K562 (cell line): ENCODE measurements around the gene KAZN. TPM values are rescaled to one million over a fixed set of nuclear protein-coding genes. Genes with fewer than 3 reads are reported as not detected.

ENCODE experiments used
- HIVEP1 ChIP-seq: fragments of 250-450 bp; sonication (Bioruptor Pico); IDR thresholded peaks from 2 replicates; pipeline ENCODE4 v1.4.0; 2020; ENCODE audit warnings: mild to moderate bottlenecking
- MGA ChIP-seq: fragments of 450-650 bp; IDR thresholded peaks from 2 replicates; pipeline ENCODE4 v1.6.1; 2016; ENCODE audit warnings: mild to moderate bottlenecking, moderate library complexity
- MYC ChIP-seq, 2 experiments: fragments of 250-450 bp in 1 of 2; sonication (Bioruptor Pico) in 1 of 2; IDR thresholded peaks; 2 replicates each; pipeline versions ENCODE4 v1.5.1 to v1.6.1; 2012 to 2021; ENCODE audit warnings: low read depth in 2 of 2, borderline replicate concordance in 1 of 2, improper control_type of control experiment in 1 of 2, low read length in 1 of 2, mild to moderate bottlenecking in 1 of 2, moderate library complexity in 1 of 2
- PKNOX1 ChIP-seq: fragments of 450-650 bp; IDR thresholded peaks from 2 replicates; pipeline ENCODE4 v1.6.1; 2016
- TCF3 ChIP-seq: sonication (generic); formaldehyde crosslinking; IDR thresholded peaks from 2 replicates; pipeline ENCODE4 v1.4.0; 2020; ENCODE audit warnings: mild to moderate bottlenecking, missing genetic modification reagents
- USF2 ChIP-seq: sonication (generic); formaldehyde crosslinking; IDR thresholded peaks from 2 replicates; pipeline ENCODE4 v1.5.0; 2020; ENCODE audit warnings: missing genetic modification reagents
- polyA plus RNA-seq, 8 experiments: library from polyadenylated mRNA; depleted of rRNA in 4 of 8; stranded (reverse) in 5 of 8; unstranded in 3 of 8; fragments of >200 nt; fragmentation: Nextera tagmentation in 2 of 8; fragmentation: Illumina TruSeq in 1 of 8; extraction: Ambion mirVana in 2 of 8; extraction: Trizol in 1 of 8; gene quantifications; 2 replicates each; pipeline versions ENCODE4 v1.2.1 to v1.2.3, GENCODE V29; 2011 to 2014; ENCODE audit warnings: inconsistent platforms in 1 of 8, missing spikeins in 1 of 8
- total RNA-seq, 7 experiments: library from RNA; depleted of rRNA in 6 of 7; stranded (reverse); fragments of >200 nt in 6 of 7; fragmentation: Illumina TruSeq in 2 of 7; extraction: Trizol in 2 of 7; gene quantifications; 2 replicates each; pipeline versions ENCODE4 v1.2.1 to v1.2.3, GENCODE V29; 2011 to 2021; ENCODE audit warnings: low replicate concordance in 1 of 7

The KAZN gene
- total and polyA plus RNA-seq, 9 of the 15 experiments (the other 6 are each of a cell fraction or from before 2014, with no cell fraction given) = 2.1 to 21.6 (median 5.4) TPM

GRCh38 chr1:14880456-14881316 is 282.2 kb downstream of the KAZN start (continued):
- peak; percentile 51 for TF ChIP-seq MGA
- TF ChIP-seq PKNOX1 = peak; percentile 75
- 0 out of 2 replicates have a peak, but pooled peaks have one; percentile 20 for TF ChIP-seq HIVEP1 (CRISPR knock-in tag)
- peak; percentile 31; the same call in 1 of the 2 replicates for TF ChIP-seq TCF3 (CRISPR knock-in tag)
- TF ChIP-seq MYC (IDR thresholded peaks at IDR 0.05; ENCODE audit: low read depth, low read length) = 0 out of 2 replicates have a peak, but pooled peaks have one; percentile 28
- no peak for TF ChIP-seq MYC (CRISPR knock-in tag; IDR thresholded peaks at IDR 0.05; ENCODE audit: borderline replicate concordance, low read depth)
- peak; percentile 22; the same call in 1 of the 2 replicates for TF ChIP-seq USF2 (CRISPR knock-in tag)
